Activated naive CD4-positive, alpha-beta T cell treated with anti-CD3 and anti-CD28 coated beads, Interleukin-2, amount 50 U/mL, for 24 hours (primary cell): ENCODE results near the gene PI4KA.
"Not testable (repeated sequence)": the region's sequence is repeated elsewhere in the genome, so short reads cannot be mapped to it uniquely, and the experiment has no call there.

Experiments used
- H3K27ac Mint-ChIP-seq: one replicate; pipeline ENCODE4 v1.8.0; 2021; ENCODE audit warnings: mild to moderate bottlenecking, mixed read lengths
- H3K27me3 Mint-ChIP-seq: one replicate; pipeline ENCODE4 v1.8.0; 2021; ENCODE audit warnings: mixed read lengths
- H3K36me3 Mint-ChIP-seq: one replicate; pipeline ENCODE4 v1.8.0; 2021; ENCODE audit warnings: mixed read lengths
- H3K4me1 Mint-ChIP-seq: one replicate; pipeline ENCODE4 v1.8.0; 2021; ENCODE audit warnings: mixed read lengths
- H3K4me3 Mint-ChIP-seq: one replicate; pipeline ENCODE4 v1.8.0; 2021; ENCODE audit warnings: mild to moderate bottlenecking, mixed read lengths
- H3K9me3 Mint-ChIP-seq: one replicate; pipeline ENCODE4 v1.8.0; 2021; ENCODE audit warnings: mixed read lengths

The PI4KA gene

DNA sequence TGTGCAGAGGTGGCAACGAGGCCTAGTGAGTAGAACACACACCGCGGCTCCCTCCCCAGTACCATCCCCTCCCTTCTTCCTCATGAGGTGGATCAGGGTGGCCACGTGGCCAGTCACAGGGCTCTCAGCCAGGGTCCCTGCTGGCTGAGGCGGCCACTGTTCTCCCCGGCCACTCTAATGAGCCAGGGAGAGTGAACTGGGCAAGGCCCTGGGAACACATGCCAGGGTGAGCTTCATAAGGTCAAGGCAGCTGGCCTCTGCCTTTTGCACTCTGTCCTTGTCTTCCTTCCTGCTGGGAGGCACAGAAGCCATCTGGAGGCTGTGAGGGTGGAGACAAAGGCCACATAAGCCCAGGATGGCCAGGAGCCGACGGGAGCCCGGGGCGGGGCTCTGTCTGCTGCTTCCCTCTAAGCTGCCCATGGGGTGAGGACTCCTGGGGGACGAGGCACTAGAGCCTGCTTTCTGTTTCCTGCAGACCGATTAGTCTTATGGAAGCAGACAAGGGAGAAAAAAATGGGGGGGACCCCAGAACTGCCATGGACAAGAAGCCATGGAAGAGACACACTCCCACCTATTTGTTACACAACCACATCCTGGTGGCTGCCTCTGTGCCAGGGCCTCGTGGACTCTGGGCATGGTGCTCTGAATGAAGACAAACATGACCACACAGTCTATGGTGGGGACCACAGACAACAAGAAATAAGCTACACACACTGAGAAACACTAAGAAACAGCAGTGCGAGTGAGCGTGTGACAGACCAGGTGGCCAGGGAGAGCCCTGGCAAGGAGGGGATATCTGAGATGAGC, 123.1 kb downstream of the PI4KA start:
- not testable (repeated sequence) for H3K27ac Mint-ChIP-seq, H3K4me3 Mint-ChIP-seq, H3K27me3 Mint-ChIP-seq, H3K9me3 Mint-ChIP-seq, H3K4me1 Mint-ChIP-seq
- peaks cover 14% of the 10 kb centered on the region for H3K36me3 Mint-ChIP-seq

DNA sequence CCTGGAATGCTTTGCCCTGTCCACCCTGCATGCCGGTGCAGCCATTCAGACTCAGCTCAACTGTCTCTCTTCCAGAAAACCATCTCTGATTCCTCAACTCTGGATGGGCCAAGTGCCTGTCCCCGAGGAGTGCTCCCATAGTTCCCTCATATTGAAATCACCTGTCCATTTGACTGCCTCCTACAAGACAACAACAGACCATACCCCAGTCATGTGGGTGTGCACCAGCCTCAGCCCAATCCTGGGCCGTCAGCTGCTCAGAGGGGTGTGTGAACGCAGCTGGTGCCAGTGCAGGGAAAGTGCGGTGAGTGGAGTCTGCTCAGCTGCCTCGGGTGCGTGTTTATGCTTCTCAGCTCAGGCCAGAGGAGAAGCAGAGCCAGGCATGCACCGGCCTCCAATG, 126.2 kb downstream of the PI4KA start:
- not testable (repeated sequence) for H3K27me3 Mint-ChIP-seq, H3K27ac Mint-ChIP-seq, H3K36me3 Mint-ChIP-seq

DNA sequence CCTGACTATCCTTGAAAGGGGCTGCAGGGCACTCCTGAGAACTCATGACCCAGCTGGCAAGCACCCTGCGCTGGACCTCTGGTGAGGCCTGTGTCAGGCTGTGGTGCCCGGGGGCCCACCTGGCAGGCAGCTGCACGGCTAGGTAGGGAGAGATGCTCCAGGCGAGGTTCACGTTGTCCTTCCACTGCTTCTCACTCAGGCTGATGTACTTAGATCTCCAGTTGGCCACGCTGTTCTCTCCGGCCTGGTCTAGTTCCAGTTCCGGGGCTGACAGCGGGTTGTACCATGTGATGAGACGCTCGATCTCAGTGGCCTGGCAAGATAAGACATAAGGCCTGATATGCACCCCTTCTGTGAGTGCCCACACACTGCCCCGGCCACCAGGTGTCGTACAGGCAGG, 129.4 kb downstream of the PI4KA start:
- no peaks in the 10 kb centered on the region for H3K36me3 Mint-ChIP-seq
- no peak overlapping the region for H3K4me3 Mint-ChIP-seq
- no peaks in the 10 kb centered on the region for H3K27me3 Mint-ChIP-seq
- no peak overlapping the region for H3K27ac Mint-ChIP-seq
- H3K4me1 Mint-ChIP-seq: no peaks in the 10 kb centered on the region
- H3K9me3 Mint-ChIP-seq: no peaks in the 10 kb centered on the region

More for the DNA sequence above, 126.2 kb downstream of the PI4KA start:
- H3K4me3 Mint-ChIP-seq, H3K9me3 Mint-ChIP-seq, H3K4me1 Mint-ChIP-seq: not testable (repeated sequence)

DNA sequence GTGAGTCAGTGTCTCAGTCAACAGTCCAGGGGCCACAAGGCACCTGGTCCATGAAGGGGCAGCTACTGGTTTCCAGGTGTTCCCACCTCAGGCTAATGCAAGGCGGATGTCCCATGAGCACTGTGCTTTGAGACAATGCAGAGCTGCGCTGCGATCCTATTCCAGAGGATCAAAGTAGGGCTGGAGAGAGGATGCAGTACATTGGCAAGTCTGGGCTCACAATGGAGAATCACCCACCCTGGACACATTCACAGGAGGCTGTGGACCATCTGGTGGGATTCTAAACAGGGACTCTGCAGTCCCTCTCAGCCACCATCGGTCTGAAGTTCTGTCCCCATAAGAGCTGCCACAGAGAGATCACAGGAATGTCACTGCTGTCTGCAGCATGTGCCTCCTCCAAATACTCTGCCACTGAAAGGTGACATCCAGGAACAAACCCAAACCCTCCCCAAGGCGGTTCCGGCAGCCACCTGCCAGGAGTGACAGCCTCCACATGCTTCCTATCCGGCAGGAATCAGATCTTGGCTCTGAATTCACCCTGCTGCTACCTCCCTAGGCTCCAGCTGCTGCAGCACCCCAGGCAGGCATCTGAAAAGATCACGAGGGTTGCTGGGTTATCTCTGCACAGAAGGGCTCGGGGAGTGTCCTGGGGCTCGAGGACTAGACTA, 130.0 kb downstream of the PI4KA start:
- no peak overlapping the region for H3K27ac Mint-ChIP-seq
- H3K4me1 Mint-ChIP-seq: no peaks in the 10 kb centered on the region
- no peaks in the 10 kb centered on the region for H3K36me3 Mint-ChIP-seq
- no peaks in the 10 kb centered on the region for H3K9me3 Mint-ChIP-seq
- no peaks in the 10 kb centered on the region for H3K27me3 Mint-ChIP-seq
- H3K4me3 Mint-ChIP-seq: no peak overlapping the region

DNA sequence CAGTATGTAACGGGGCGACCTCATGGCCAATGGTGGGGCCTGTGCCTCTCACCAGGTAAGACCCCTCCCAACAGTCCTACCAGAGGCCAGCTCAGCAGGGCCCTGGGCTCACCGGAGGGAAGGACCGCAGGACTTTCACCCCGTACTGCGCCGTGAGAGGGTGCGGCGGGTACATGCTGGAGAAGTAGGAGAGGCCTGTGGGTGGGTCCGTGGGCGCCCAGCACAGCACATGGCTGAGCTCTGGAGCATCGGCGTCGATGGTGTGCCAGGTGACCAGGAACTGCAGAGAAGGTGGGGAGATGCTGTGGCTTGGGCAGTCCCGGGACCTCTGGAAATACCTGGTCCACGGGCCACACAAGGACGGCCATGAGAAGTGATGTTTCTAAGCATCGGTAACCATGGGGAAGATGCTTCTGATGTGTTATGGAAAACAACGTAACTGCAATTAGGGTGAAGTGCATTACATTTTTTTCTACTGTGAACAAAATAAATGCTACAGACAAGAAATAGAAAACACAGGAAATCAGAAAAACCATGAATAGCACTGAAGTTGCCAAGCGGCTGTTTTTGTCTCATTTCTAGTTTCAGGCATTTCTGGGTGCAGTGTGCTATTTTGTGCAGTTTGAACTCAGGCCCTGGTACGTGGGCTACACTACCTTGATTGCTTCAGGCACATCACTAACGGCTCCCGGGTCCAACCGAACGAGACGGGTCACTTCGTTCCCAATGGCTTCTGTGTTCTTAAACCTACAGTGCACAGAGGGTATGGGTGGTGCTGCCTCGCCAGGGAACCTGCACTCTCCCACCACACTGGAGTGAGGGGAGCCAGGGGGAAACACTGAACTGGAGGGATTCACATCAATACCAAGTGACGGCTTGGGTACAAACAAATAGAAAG, 131.2 kb downstream of the PI4KA start:
- Mint-ChIP-seq H3K4me3 (no peak overlapping the region), H3K36me3 (no peaks in the 10 kb centered on the region), H3K4me1 (no peaks in the 10 kb centered on the region), H3K27ac (no peak overlapping the region), H3K27me3 (no peaks in the 10 kb centered on the region), H3K9me3 (no peaks in the 10 kb centered on the region)

DNA sequence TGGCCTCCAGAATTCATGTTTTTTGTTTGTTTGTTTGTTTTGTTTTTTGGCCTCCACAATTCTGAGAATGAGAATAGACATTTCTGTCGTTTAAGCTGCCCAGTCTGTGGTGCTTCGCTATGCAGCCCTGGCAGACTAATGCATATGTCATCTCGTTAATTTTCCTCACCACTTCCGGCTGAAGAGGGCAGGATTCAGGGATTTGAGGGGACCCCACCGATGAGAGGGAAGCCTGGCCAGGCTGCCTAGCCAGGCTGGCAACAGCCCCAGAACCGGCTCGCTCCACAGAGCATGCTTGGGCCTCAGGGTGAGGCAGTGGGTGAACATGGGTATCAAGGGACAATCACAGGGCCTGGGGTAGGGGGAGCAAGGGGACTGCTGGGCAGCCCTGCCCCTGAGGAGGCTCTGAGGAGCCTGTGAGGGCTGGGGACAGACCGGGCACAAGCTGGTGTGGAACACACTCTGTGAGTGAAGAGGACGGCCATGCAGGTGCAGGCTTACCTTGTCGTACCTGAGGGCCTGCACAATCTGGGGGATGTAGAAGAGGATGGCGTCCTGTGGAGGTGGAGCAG, 132.5 kb downstream of the PI4KA start:
- H3K27me3 Mint-ChIP-seq: no peaks in the 10 kb centered on the region
- no peaks in the 10 kb centered on the region for H3K36me3 Mint-ChIP-seq
- no peak overlapping the region for H3K27ac Mint-ChIP-seq
- no peaks in the 10 kb centered on the region for H3K4me1 Mint-ChIP-seq
- H3K9me3 Mint-ChIP-seq: no peaks in the 10 kb centered on the region
- H3K4me3 Mint-ChIP-seq: no peak overlapping the region

DNA sequence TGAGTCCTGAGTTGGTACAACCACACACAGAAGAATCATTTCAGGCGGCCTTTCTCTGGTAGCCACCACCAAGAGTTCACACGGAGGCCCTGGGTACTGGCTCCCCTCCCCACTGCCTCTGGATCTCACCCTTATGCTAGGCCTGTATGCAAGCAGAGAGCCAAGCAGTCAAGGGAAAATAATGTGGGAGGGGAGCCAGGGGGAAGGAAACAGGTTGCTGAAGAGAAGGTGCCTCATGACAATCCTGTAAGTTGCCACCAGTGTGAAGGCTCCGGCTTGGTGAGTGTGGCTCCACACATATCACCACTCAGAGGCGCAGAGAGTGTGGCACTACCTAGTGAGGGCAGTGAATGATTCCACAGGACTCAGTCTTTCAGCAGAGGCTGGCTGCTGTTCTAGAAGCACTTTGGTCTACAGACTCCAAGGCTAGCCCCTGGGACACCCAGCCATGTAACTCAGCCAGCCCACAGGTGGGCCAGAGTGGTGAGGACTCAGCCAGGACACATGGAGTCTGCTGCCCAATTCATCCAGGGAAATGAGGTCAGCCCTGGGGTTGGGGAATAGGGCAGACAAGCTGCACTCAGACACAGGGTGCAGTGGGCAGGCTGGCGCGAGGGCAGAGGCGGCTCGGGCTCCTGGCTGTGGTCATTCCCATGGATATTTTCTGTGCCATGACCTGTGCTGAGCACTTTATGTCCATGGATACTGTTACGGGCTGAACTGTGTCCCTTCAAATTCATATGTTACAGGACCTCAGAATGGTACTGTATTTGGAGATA, 133.7 kb downstream of the PI4KA start:
- H3K36me3 Mint-ChIP-seq: no peaks in the 10 kb centered on the region
- H3K9me3 Mint-ChIP-seq: no peaks in the 10 kb centered on the region
- no peak overlapping the region for H3K27ac Mint-ChIP-seq
- no peaks in the 10 kb centered on the region for H3K27me3 Mint-ChIP-seq
- H3K4me1 Mint-ChIP-seq: no peaks in the 10 kb centered on the region
- no peak overlapping the region for H3K4me3 Mint-ChIP-seq

DNA sequence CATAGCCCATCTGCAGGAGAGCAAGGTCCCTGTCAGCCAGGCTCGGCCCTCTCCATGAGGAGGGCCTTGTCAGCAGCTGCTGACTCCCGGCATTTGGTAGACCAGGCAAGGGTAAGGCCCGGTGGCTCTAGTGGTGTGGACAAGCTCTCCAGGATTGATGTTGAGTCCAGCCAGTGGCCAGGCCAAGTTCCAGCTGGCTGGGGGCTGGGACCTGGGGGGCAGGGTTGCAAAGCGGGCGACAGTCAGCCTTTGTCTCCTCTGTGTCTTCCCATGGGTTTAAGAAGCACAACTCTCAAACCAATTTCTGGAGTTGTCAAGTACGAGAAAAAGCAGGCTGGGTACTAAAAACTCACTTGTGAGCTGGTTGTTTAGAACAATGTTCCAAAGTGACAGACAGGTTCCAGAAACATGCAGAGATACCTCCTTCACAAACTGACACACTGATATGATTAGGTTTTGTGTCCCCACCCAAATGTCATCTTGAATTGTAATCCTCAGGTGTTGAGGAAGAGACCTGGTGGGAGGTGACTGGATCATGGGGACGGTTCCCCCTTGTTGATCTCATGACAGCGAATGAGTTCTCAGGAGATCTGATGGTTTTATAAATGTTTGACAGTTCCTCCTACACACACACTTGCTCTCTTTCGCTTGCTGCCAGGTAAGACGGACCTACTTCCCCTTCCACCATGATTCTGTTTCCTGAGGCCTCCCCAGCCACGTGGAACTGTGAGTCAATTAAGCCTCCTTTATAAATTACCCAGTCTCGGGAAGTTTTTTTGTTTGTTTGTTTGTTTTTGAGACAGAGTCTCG, 137.0 kb downstream of the PI4KA start:
- Mint-ChIP-seq H3K27ac (no peak overlapping the region), H3K27me3 (no peaks in the 10 kb centered on the region), H3K4me1 (no peaks in the 10 kb centered on the region), H3K36me3 (no peaks in the 10 kb centered on the region), H3K9me3 (no peaks in the 10 kb centered on the region), H3K4me3 (no peak overlapping the region)

DNA sequence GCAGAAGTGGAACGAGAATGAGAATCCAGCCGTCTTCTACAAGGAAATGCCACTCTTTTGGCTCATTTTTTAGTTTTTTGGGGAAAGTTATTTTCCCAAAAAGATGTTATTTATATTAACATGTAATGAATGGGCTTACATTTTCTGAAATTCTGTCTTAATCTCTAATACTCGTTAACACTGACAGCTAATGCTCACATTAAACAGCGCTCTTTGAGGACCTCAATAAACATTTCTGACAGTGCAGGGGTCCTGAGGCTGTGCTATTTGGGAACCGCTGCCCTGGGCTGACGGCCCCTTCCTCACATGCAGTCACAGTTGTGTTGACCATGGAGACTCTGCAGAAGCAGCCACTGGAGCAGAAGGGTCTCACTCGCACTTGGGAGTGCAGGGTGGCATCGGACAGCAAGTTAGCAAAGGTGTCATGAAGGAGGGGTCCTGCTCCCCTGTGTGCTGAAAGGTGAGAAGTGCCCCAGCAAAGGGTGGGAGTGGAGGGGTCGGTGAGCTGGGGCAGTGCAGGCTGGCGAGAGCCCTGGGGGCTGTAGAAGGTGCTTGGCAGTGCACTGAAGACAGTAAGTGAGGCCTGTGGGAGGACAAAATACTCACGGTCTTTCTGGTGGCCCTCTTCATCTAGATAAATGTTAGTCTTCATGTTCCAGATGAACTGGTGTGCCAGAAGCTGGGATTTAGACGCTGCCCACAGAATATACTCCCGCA, 137.8 kb downstream of the PI4KA start:
- H3K4me3 Mint-ChIP-seq: no peak overlapping the region
- no peaks in the 10 kb centered on the region for H3K4me1 Mint-ChIP-seq
- no peaks in the 10 kb centered on the region for H3K27me3 Mint-ChIP-seq
- H3K27ac Mint-ChIP-seq: peak overlapping the region; percentile 59
- no peaks in the 10 kb centered on the region for H3K36me3 Mint-ChIP-seq
- no peaks in the 10 kb centered on the region for H3K9me3 Mint-ChIP-seq

DNA sequence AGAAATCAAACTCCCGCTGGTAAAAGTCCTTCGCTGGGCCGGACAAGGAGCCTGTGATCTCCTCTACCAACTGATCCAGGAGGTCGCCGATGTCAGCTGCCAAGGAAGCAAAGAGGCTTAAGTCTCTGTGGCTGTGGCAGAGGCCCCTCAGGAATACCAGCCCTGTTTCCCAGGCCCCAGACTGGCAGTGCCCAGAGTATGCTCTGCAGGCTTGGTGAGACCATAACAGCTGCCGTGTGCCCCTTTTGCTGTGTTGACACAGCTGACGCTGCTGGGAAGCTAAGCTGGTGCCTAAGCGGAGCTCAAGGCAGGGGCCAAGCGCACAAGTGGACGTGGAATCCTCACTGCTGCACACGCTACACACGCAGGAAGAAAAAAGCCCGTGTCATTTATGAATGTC, 139.9 kb downstream of the PI4KA start:
- not testable (repeated sequence) for H3K4me3 Mint-ChIP-seq, H3K9me3 Mint-ChIP-seq, H3K4me1 Mint-ChIP-seq, H3K27me3 Mint-ChIP-seq, H3K36me3 Mint-ChIP-seq, H3K27ac Mint-ChIP-seq

DNA sequence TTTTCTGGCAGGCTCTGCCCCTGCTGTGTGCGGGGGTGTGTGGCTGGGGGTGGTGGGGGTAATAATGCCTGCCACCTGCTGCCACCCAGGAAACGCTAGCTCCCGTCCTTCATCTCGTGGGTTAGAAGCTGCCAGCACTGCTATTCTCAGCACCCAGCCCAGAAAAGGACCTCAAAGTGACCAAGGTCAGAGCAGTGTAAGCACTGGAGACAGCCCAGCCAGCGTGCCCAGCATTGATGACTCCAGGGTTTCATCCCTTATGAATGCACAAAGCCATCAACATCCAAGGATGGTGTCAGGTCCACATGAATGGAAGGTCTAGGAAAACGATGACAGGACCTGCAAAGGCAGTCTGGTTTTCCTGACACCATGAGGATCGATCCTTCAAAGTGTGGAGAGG, 140.6 kb downstream of the PI4KA start:
- H3K9me3 Mint-ChIP-seq, H3K4me3 Mint-ChIP-seq, H3K36me3 Mint-ChIP-seq, H3K4me1 Mint-ChIP-seq, H3K27me3 Mint-ChIP-seq, H3K27ac Mint-ChIP-seq: not testable (repeated sequence)

DNA sequence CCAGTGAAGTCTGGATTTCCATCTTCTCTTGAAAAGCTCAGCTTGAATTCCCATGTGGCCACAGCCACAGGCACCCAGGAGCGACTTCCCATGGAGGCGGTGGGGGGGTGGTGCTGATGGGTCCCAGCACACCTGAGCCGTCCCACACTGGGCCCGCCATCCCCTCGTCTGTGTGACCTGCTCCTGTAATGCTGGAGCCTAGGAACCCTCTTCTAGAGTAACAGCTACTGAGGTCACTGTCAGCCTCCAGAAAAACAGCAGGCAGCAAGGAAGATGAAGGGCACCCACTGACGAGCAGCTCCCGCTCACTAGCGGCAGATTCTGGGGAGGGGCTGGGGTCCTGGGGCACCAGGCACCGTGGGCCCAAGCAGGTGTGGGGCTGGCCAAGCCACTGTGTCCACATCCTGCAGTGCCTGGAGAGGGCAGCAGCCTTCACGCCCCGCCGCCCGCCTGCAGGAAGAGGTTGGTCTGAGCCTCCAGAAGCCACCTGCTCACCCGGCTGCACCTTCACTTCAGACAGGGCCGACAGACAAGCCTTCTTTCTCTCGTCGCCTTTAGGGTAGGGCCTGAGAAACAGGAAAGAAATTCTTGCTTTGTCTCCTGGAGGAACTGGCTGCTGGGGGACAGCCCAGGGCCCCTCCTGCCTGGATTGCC, 141.3 kb downstream of the PI4KA start:
- H3K27me3 Mint-ChIP-seq, H3K27ac Mint-ChIP-seq, H3K36me3 Mint-ChIP-seq, H3K4me1 Mint-ChIP-seq, H3K4me3 Mint-ChIP-seq, H3K9me3 Mint-ChIP-seq: not testable (repeated sequence)

DNA sequence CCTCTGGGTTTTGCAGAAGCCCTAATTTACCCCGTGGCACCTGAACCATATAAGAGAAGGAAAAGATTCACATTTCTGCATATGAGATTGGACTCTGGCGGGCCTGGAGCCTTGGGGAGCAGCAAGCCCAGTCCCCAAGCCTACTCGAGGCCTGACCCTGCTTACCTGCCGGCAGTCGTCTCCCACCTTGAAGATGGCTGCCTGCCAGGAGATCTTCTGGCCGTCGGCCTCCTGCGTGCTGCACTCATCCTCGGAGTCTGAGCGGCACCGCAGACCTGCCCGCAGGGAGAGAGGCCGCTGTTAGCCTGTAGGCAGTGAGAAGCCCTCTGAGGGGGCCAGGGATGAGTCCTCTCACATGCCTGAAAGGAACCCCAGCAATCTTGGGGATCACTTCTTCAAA, 145.5 kb downstream of the PI4KA start:
- not testable (repeated sequence) for H3K4me1 Mint-ChIP-seq, H3K4me3 Mint-ChIP-seq, H3K27ac Mint-ChIP-seq, H3K9me3 Mint-ChIP-seq, H3K36me3 Mint-ChIP-seq, H3K27me3 Mint-ChIP-seq

DNA sequence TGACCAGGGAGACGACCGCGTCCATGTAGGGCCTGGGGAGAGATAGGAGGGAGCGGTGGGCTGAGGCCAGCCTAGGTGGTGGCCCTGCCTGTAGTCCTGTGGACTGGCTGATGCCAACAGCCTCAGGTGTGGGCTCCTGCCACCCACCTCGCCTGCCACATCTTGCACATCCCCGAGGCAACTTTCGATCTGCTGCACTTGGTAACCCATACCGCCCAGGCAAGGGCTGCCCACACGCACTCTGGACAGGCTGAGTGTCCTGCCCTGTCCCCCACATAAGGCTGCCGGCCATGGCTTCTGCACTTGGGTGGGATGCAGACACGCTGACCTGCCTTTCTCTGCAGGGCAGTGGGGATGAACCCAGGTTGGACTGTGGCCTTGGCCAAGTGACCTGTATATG, 148.6 kb downstream of the PI4KA start:
- H3K4me3 Mint-ChIP-seq, H3K9me3 Mint-ChIP-seq, H3K36me3 Mint-ChIP-seq, H3K27me3 Mint-ChIP-seq, H3K4me1 Mint-ChIP-seq, H3K27ac Mint-ChIP-seq: not testable (repeated sequence)
